HEK293 (cell line): ENCODE results near the gene NOL7.

ENCODE experiments used
- CTCF ChIP-seq: fragments of 450-650 bp; formaldehyde crosslinking; IDR thresholded peaks from 2 replicates; pipeline ENCODE4 v1.5.1; 2016; ENCODE audit warnings: missing biosample characterization, missing genetic modification characterization
- HOXA7 ChIP-seq: sonication (generic); formaldehyde crosslinking; IDR thresholded peaks from 2 replicates; pipeline ENCODE4 v1.8.1; 2022; ENCODE audit warnings: missing genetic modification reagents, borderline replicate concordance
- KLF10 ChIP-seq: fragments of 450-650 bp; IDR thresholded peaks from 2 replicates; pipeline ENCODE4 v1.5.1; 2018; ENCODE audit warnings: missing biosample characterization, mild to moderate bottlenecking, missing genetic modification characterization
- KLF9 ChIP-seq: fragments of 450-650 bp; formaldehyde crosslinking; IDR thresholded peaks from 2 replicates; pipeline ENCODE4 v1.5.1; 2016; ENCODE audit warnings: missing biosample characterization, missing genetic modification characterization, low read depth
- ZNF114 ChIP-seq: fragments of 450-650 bp; formaldehyde crosslinking; IDR thresholded peaks from 2 replicates; pipeline ENCODE4 v1.5.0; 2017; ENCODE audit warnings: missing biosample characterization, missing genetic modification characterization
- ZNF157 ChIP-seq: fragments of 450-650 bp; formaldehyde crosslinking; IDR thresholded peaks from 2 replicates; pipeline ENCODE4 v1.5.1; 2016; ENCODE audit warnings: missing biosample characterization, missing genetic modification characterization
- ZNF510 ChIP-seq: fragments of 450-650 bp; formaldehyde crosslinking; IDR thresholded peaks from 2 replicates; pipeline ENCODE4 v1.5.1; 2018; ENCODE audit warnings: mild to moderate bottlenecking, missing genetic modification characterization, missing biosample characterization; ENCODE audit not compliant: insufficient replicate concordance
- ZNF747 ChIP-seq: fragments of 450-650 bp; formaldehyde crosslinking; IDR thresholded peaks from 2 replicates; pipeline ENCODE4 v1.5.1; 2016; ENCODE audit warnings: missing biosample characterization, missing genetic modification characterization

- TF ChIP-seq ZNF157 (tag by site-specific recombination) (no peak), HOXA7 (CRISPR knock-in tag) (no peak), CTCF (tag by site-specific recombination) (no peak), ZNF510 (tag by site-specific recombination) (no peak), ZNF747 (tag by site-specific recombination) (no peak), ZNF114 (tag by site-specific recombination) (no peak), KLF9 (tag by site-specific recombination) (no peak), KLF10 (no peak)
Observed at GRCh38 chr6:13614126-13614925, 809 bp upstream of the NOL7 start.
